ENCODE results near the gene PMEPA1. TPM values are rescaled to one million over a fixed set of nuclear protein-coding genes. Genes with fewer than 3 reads are reported as not detected.

Gene PMEPA1
- polyA plus RNA-seq, 4 donors, result 18.8 to 46.7 (median 20.7) TPM

DNA sequence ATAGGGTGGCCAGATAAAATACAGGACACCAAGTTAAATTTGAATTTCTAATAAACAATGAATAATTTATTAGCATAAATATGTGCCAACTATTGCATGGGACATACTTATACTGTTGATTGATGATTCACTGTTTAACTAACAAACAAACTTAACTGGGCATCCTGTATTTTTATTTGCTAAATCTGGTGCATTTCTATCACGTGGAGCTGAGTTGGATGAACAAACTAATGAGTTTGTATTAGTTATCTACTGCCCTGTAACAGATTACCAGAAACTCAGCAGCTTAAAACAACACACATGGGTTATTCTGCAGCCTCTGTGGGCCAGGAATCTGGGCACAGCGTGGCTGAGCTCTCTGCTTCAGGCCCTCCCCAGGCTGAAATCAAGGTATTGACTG, 28.2 kb upstream of the PMEPA1 start:
- DNase-seq (ENCODE audit: low read depth in 4 of 4, low spot score in 3 of 4), result no peak

DNA sequence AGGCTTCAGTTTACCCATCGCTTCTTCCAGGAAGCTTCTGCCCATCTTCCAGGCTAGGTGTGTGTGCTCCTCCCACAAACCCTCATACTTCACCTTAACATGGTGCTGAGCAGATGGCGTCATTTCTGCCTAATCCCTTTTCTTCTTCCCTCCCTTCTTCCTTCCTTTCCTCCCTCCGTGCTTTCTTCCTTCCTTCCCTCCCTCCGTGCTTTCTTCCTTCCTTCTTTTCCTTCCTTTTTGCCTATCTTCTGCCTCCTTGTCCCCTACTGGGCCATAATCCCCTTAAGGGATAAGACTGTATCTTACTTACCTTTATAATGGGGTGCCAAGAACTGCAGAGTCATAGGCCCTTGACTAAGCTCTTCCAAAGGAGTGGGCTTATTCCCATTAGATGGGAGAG, 27.5 kb upstream of the PMEPA1 start:
- no peak for DNase-seq (ENCODE audit: low read depth in 4 of 4, low spot score in 3 of 4)

DNA sequence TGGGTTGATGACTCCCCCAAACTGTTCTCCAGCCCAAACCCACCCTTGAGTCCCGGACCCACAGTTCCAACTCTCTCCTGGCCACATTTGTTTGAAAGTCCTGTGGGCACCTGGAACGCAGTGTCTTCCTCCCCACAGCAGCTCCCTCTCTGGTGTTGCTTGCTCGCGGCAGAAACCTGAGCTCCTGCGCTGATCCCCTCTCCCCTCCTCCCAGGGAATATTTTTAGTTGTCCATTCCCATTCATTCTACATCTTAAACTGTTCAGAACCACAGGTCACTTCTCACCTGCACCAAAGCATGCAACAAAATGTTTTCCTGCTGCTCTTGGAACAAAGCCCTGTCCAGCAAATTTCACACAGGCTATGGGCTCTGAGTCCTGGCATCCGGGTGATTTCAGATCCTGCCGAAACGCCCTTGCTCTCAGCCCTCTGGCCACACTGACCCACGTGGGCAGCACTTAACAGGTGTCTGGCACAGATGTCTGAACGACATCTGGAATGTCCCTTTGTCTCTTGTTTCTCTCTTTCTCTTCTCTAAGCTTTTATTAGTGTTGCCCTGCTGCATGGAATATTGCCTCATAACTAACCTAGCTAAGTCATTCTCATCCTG, 27.0 kb upstream of the PMEPA1 start:
- DNase-seq (ENCODE audit: low read depth in 4 of 4, low spot score in 3 of 4), result no peak

DNA sequence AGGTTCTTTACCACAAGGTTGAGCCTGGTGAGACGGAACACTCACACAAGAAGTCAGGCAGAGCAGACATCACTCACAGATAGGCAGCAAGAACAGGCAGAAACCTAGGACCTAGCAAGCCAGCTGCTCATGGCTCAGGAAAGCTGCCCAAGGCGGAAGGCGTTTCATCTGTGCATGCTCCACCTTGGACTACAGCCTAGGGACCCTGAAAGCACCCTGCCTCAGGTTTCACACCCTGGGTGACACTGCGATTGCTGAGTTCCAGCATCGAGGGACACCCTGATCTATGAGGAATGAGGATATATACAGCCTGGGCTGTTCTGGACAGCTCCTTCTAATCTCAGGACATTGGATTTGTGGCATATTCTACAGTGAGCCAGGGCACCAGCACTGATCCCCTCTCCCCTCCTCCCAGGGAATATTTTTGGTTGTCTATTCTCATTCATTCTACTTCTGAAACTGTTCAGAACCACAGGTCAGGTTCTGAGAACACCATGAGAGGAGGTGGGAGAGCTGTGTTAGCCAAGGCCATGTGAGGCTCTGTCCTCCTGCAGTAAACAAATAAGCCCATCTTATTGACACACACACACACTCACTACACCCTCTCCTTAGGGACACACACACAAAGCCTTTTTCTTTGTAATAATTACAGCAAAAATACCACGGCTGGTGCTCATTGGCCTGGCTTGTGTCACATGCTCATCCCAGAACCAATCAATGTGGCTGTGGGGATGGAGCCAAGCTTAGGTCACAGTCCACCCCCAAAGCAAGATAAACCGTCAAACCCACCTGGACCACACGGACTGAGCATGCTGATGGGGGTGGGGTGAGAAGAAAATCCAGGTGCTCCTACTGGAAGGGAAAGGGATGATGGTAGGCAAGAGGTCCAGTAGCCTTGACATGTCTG, 26.3 kb upstream of the PMEPA1 start:
- DNase-seq (ENCODE audit: low read depth in 4 of 4, low spot score in 3 of 4), result no peak

DNA sequence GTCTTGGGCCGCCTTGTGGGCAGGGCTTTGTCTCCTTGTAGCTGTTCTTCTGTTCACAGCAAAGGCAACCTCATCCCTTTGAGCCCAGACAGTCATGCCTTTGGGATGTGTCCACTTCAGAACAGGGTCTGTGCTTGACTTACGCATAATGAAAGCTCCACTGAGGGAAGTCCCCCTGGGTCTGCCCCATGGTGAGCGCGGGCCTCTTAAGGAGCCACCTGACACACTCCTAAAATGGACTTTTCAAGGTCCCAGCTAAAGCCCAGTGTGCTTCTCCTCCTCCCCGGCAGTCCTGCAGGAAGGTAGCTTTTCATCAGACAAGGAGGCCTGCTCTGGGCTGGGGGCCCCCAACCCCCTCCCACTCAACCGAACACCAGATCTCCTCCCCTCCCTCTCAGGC, 24.9 kb upstream of the PMEPA1 start:
- DNase-seq (ENCODE audit: low read depth in 4 of 4, low spot score in 3 of 4), result no peak

DNA sequence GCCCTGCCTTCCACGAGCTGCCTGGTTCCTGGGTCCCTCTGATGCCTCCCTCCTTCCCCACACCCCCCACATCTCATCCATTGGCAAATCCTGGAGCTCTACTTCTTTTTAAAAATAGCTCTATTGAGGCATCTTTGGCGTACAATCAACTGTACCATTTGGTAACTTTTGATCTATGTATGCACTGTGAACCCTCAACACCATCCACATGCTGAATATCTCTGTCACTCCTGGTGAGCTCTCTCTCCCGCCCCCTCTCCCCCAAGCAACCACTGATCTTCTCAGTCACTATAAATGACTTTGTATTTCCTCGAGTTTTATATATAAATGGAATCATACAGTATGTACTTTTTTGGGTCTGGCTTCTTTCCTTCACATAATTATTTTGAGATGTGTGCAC, 22.4 kb upstream of the PMEPA1 start:
- DNase-seq (ENCODE audit: low read depth in 4 of 4, low spot score in 3 of 4), result no peak

DNA sequence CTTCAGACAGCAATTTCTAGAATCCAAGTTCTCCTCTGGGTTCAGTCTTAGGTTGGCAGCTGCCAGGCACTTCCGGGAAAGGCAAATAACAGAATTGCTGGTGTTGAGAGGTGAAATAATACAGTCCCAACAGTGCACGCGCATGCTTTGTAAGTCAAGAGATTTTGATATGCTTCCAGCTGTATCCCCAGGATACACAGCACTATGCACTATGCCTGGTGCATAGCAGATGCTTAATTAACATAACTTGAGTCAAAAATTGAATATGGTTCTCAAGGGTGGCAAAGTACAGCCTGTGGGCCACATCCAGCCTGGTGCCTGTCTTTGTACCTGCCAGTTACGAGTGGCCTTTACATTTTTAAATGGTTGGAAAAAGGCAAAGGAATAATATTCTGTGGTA, 18.9 kb upstream of the PMEPA1 start:
- no peak for DNase-seq (ENCODE audit: low read depth in 4 of 4, low spot score in 3 of 4)

DNA sequence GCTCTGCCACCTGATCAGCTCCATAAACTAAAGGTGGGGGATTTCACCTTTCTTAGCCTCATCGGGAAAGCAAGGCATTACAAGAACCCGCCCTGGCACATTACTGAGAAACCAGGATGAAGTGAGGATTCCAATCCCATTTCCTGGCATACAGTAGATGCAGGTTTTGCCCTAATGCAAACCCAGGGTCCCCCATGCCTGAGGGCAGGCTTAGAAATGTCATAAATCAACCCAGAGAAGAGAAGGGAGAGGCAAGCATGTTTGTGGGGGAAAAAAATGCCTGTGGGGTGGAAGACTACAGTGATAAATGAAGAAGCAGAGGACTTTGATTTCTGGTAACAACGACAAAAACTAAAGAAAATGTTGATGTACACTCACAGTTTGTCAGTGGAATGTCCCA, 18.0 kb upstream of the PMEPA1 start:
- no peak for DNase-seq (ENCODE audit: low read depth in 4 of 4, low spot score in 3 of 4)

DNA sequence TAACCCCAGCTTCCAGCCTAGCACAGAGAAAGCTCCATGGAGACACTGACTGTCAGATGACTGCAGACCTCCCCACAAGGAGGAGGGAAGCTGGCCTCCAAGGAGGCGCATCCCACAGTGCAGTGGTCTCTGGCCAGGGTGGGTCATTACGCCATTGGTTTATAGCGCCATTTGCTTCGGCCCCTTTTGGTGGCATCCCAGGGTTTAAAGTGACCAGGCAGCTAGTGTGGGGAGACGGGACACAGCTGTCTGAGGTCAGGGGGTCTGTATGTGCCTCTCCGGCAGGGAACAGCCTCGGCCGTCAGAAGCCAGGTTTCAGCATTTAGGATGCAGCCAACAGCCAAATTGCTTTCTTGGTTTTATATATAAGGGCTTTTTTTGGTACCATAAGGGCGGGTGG, 15.8 kb upstream of the PMEPA1 start:
- DNase-seq (ENCODE audit: low read depth in 4 of 4, low spot score in 3 of 4), result no peak

DNA sequence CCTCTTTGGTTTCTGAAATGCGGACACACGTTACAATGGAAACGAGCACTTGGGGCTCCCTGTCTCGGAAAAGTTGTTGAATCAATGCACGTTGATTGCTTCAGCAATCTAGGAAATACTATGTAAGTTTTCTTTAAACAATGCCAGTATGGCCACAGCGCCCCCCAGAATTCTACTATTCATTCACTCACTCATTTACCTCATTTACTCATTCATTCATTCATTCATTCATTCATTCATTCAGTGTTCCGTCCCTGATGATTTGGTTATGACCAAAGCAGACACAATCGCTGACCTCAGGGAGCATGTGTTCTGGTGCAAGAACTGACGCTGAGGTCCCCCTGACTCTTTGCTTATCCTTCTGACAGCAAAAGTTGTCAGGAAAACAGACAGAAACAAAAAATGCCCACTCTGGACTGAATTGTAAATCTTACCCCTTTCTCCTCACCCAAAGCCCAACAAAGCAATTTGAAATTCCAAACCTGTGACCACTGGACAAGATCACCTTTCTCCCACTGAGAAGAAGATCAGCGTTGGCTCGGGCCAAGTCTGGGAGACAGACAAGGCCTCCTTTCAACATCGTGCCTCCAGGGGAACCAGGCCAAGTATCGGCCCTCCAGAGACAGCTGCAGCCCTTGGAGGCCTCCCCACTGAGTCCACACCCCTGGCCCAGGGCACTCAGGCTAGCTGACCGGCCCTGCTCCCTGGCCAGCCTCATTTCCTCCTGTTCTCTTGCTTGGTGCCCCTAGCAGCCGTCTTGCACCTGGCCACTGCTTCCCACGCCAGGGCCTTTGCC, 15.0 kb upstream of the PMEPA1 start:
- DNase-seq (ENCODE audit: low read depth in 4 of 4, low spot score in 3 of 4), result no peak

DNA sequence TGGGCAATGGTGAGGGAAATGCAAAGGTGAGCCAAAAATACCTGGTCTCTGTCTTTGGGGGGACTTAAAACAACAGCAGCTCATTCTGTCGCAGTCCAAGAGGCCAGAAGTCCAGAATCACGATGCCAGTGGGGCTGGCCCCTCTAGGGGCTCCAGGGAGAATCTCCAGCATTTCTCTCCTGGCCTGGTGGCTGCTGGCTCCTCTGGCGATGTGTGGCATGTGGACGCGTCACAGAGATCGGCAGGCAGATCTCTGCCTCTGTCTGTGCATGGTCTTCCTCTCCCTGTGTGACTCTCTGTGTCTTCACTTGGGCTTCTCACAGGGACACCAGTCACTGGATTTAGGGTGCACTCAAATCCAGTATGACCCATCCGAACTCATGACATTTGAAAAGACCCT, 14.0 kb upstream of the PMEPA1 start:
- no peak for DNase-seq (ENCODE audit: low read depth in 4 of 4, low spot score in 3 of 4)

DNA sequence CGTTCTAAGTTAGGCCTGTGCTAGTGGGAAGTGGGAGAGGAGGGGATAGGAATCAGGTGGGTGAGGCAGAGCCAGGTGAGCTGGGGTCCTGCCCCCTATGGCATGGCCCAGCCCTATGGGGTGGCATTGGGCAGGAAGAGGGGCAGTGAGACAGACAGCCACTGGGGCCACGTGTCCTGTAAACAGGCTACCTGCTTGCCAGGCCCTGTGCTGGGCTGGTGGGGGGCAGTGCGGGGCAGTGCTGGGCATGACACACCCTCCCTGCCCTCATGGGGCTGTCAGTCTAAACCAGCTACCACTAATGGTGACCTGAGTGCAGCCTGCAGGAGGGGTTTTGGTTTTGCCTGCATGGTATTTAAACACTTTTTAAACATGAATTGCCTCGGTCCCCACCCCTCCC, 10.1 kb upstream of the PMEPA1 start:
- no peak for DNase-seq (ENCODE audit: low read depth in 4 of 4, low spot score in 3 of 4)

DNA sequence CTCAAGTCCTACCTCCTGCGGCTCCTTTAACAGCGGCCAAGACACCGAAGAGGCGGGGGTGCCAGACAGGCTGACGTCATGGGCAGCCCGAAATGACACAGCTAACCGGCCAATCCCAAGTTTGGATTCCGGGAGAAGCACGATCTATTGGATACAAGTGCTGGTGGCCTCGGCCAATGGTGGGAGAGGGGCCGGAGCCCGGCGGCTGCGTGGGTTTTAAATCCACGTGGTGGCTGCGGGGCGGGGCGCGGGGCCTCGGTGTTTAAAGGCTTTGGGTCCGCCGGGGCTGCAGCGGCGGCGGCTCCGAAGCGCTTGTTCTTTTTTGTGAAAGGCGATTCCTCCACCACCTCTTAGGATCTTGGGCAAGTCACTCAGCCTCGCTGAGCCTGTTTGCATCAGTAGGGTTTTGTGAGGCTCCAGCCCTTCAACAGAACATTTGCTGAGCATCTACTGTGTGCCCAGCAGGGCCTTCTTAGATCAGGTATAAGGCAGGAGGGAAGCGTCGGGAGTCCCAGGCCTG, 8.7 kb upstream of the PMEPA1 start:
- DNase-seq (ENCODE audit: low read depth in 4 of 4, low spot score in 3 of 4), result peak; percentile 89 to 95 (median 89)

DNA sequence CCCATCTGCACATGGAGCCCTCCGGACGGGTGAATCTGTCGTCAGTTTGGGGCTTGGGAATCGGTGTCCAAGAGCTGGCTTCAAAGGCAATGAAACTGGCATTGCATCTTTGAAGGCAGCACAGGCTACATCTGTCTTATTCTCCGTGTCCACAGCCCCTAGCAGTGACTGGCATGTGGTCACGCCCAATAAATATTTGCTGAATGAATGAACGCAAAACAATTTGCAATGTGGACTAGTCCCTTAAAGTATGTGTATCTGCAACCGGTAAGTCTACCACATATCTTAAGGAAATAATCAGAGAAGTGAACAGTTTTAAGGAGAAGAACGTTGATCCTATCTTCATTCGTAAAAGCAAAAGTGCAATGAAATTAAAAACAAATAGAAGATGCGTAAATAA, 8.0 kb upstream of the PMEPA1 start:
- no peak for DNase-seq (ENCODE audit: low read depth in 4 of 4, low spot score in 3 of 4)

DNA sequence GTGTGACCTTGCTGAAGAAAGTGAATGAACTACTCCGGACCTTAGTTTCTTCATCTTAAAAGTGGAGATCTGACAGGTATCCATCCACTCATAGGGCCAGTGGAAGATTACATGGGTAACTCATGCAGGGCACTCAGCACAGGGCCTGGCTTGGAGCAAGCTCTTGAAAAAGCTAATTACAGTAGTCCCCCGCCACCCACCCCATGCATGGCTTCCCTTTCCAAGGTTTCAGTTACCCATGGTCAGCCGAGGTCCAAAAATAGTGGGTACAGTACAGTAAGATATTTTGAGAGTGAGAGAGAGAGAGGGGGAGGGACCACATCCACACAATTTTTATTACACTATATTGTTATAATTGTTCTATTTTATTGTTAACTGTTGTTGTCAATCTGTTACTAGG, 7.1 kb upstream of the PMEPA1 start:
- DNase-seq (ENCODE audit: low read depth in 4 of 4, low spot score in 3 of 4), result no peak

DNA sequence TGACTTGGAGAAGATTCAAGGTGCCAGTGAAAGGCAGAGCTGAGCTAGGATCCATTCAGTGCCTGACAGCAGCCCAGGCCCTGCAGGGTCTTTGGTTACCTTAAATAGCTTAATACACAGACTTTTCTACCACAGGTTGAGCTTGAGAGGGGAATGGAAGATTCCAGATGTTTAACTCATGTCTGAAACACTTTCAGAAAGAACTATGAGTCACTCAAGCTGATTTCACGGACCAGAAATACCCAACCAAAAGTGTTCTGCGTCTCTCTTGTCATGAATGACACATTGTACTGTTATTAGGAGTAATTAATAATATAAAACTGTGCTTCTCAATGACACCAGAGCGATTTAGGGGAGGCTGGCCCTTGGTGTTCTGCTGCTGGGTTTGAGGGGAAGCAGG, 6.4 kb upstream of the PMEPA1 start:
- no peak for DNase-seq (ENCODE audit: low read depth in 4 of 4, low spot score in 3 of 4)

DNA sequence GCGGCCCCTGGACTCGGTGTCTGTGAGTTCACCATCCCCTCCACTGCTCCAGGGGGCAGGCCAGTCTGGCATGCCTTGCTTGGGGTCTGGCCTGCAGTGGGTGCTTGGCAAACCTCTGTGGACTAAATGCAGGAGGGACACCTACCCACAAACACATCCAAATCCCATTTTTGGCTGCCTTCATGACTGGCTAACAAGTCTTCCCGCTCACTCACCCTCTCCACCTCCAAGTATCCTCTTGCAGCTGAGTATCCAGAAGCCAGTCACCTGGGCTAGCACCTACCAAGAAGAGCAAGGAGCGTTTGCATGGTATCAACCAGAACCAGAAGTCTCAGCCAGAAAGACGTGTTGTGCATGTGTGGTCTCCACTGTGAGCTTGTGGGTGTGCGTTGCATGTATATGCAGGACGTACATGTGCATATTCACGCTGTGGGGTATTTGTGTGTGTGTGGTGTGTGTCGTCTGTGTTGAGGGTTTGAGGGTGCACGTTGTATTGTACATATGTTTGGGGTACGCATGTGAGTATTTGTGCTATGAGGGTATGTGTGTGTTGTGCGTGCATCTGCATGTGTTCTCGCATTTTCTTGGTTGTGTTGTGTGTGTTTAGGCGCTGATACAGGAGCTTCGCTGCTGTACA, 5.6 kb upstream of the PMEPA1 start:
- DNase-seq (ENCODE audit: low read depth in 4 of 4, low spot score in 3 of 4), result no peak

DNA sequence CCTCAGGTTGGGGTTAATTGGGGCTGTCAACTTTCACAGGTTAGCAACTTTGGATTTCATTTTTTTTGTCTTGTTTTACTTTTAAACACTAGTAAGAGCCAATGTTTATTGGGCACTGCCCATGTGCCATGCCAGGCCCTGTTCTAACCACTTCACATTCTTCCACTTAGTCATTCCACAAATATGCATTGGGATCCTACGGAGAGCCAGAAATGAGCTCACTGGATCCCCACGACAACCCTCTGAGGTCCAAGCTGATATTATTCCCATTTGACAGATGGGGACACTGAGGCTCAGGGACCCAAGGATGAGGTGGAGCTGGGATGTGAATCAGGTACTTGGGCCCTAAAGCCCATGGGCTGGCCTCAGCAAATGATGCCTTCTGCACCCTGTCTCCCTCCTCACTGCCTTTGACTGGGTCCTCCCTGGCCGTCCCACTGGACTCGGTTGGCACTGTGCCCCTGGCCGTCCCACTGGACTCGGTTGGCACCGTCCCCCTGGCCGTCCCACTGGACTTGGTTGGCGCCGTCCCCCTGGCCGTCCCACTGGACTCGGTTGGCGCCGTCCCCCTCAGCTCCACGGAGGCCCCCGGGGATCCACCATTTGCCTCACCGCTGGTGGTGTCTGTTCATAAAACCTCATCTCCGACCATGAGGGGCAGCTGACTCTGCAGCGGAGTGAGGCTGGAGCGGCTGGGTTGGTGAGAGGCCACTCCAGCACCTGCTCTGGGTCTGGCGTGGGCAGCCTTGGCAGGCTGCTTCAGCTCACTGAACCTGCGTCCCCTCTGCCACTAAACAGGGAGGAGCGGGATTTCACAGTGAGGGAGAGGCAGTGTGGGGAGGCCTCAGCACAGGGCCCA, 4.8 kb upstream of the PMEPA1 start:
- DNase-seq (ENCODE audit: low read depth in 4 of 4, low spot score in 3 of 4), result no peak

DNA sequence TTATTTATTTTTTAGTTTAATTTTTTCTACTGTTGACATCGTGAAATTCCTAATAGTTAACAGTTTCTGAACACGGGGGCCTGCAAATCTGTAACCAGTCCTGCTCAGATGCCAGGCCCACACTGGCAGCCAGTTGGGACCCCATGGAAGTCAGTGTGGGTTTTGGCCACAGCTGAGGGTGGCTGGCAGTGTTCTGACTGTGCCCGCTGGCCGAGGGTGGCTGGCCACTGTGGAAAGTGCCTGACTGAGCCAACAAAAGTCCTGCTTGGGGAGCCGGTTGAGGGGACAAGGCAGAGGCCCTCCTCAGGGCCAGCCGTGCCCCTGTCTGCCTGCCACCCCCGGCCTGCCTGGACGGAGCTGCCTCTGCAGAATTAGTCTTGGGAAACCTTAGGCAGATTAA, 4.1 kb upstream of the PMEPA1 start:
- no peak for DNase-seq (ENCODE audit: low read depth in 4 of 4, low spot score in 3 of 4)

DNA sequence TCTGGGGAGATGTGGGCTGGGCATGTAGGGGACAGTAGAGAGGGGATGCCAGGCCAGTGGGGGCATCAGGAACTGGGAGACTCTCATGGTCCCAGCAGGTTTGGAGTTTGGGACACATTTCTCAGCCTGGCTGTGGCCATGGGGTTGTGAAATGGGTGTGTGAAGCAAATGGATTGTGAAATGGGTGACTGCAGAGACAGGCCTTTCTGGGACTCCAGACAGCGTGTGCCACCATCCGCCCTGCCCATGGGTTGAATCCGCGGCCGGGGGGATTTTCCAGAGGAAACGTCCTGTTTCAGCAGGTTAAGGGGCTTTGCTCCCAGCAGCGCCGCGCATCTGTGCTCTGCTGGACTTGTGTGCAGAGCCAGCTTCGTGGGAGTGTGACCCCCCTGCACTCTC, 3.7 kb upstream of the PMEPA1 start:
- DNase-seq (ENCODE audit: low read depth in 4 of 4, low spot score in 3 of 4), result no peak
